ENCODE data around the gene GRIA3.

- TF ChIP-seq EZH2phosphoT487 (IDR thresholded peaks at IDR 0.05) (no peak), CTCF (IDR thresholded peaks at IDR 0.05) (no peak)
Observed at GRCh38 chrX:123263270-123263669, 79.2 kb downstream of the GRIA3 start.

Data from neural progenitor cell (in vitro differentiated cells).